HepG2 (cell line): ENCODE results near the gene UBC. TPM values are rescaled to one million over a fixed set of nuclear protein-coding genes. Genes with fewer than 3 reads are reported as not detected.

Experiments used
- ATAD3A ChIP-seq: sonication (generic); formaldehyde crosslinking; IDR thresholded peaks from 2 replicates; pipeline ENCODE4 v1.4.0; 2020; ENCODE audit warnings: missing genetic modification reagents
- FOXM1 ChIP-seq: sonication (generic); formaldehyde crosslinking; IDR thresholded peaks from 2 replicates; pipeline ENCODE4 v1.5.0; 2020; ENCODE audit warnings: missing genetic modification reagents
- IRF2 ChIP-seq: IDR thresholded peaks from 2 replicates; pipeline ENCODE4 v1.6.1; 2018; ENCODE audit warnings: missing genetic modification reagents, missing compliant biosample characterization
- MAZ ChIP-seq, 2 experiments: sonication (generic) in 1 of 2; formaldehyde crosslinking in 1 of 2; IDR thresholded peaks; 2 replicates each; pipeline versions ENCODE4 v1.5.0 to v1.6.1; 2012 to 2020; ENCODE audit warnings: low read depth in 2 of 2, mild to moderate bottlenecking in 2 of 2, borderline replicate concordance in 1 of 2, improper control_type of control experiment in 1 of 2, low read length in 1 of 2, missing genetic modification reagents in 1 of 2, moderate library complexity in 1 of 2
- NAIF1 ChIP-seq: sonication (generic); formaldehyde crosslinking; IDR thresholded peaks from 2 replicates; pipeline ENCODE4 v1.5.0; 2020; ENCODE audit warnings: mild to moderate bottlenecking, missing genetic modification reagents, borderline replicate concordance
- SRSF4 ChIP-seq: fragments of 200-400 bp; formaldehyde crosslinking; IDR thresholded peaks from one replicate; pipeline ENCODE4 v1.6.1; 2018; ENCODE audit warnings: mild to moderate bottlenecking, low read depth, low read length, moderate library complexity; ENCODE audit not compliant: poor library complexity, severe bottlenecking
- SRY ChIP-seq: sonication (generic); formaldehyde crosslinking; IDR thresholded peaks from 2 replicates; pipeline ENCODE4 v1.8.0; 2022; ENCODE audit warnings: mild to moderate bottlenecking, missing genetic modification reagents
- TBX2 ChIP-seq: sonication (generic); formaldehyde crosslinking; IDR thresholded peaks from 2 replicates; pipeline ENCODE4 v1.5.0; 2020; ENCODE audit warnings: missing genetic modification reagents, mild to moderate bottlenecking, borderline replicate concordance
- ZNF124 ChIP-seq: sonication (generic); formaldehyde crosslinking; IDR thresholded peaks from 2 replicates; pipeline ENCODE4 v1.4.0; 2020; ENCODE audit warnings: missing genetic modification reagents
- ZNF224 ChIP-seq: sonication (generic); formaldehyde crosslinking; IDR thresholded peaks from 2 replicates; pipeline ENCODE4 v1.5.0; 2020; ENCODE audit warnings: mild to moderate bottlenecking, missing genetic modification reagents
- ZNF567 ChIP-seq: sonication (generic); formaldehyde crosslinking; IDR thresholded peaks from 2 replicates; pipeline ENCODE4 v1.8.1; 2023; ENCODE audit warnings: mild to moderate bottlenecking, missing genetic modification reagents, borderline replicate concordance
- ZNF589 ChIP-seq: sonication (generic); formaldehyde crosslinking; conservative IDR thresholded peaks from 2 replicates; pipeline ENCODE4 v1.8.0; 2022; ENCODE audit warnings: mild to moderate bottlenecking, moderate library complexity, missing genetic modification reagents
- ZSCAN22 ChIP-seq: sonication (generic); formaldehyde crosslinking; IDR thresholded peaks from 2 replicates; pipeline ENCODE4 v1.4.0; 2020; ENCODE audit warnings: mild to moderate bottlenecking, missing genetic modification reagents
- polyA plus RNA-seq, 8 experiments: library from polyadenylated mRNA; depleted of rRNA in 3 of 8; stranded (reverse) in 7 of 8; unstranded in 1 of 8; fragments of >200 nt; fragmentation: Illumina TruSeq in 4 of 8; extraction: Trizol in 4 of 8; gene quantifications; 2 replicates each; pipeline versions ENCODE4 v1.2.1 to v1.2.3, GENCODE V29; 2011 to 2016; ENCODE audit warnings: low read depth in 4 of 8, missing spikeins in 1 of 8, mixed read lengths in 1 of 8; ENCODE audit not compliant: insufficient read depth in 1 of 8
- total RNA-seq, 5 experiments: library from RNA; depleted of rRNA; stranded (reverse); fragments of >200 nt; fragmentation: Illumina TruSeq; extraction: Trizol; gene quantifications; 2 replicates each; pipeline ENCODE4 v1.2.3, GENCODE V29; 2016; ENCODE audit warnings: low read depth in 1 of 5
- TF ChIP-seq, protein P1 (sequence below): IDR thresholded peaks from 2 replicates; pipeline ENCODE4 v1.6.1; 2018; ENCODE audit warnings: missing genetic modification reagents, mild to moderate bottlenecking, missing compliant biosample characterization
- TF ChIP-seq, protein P2 (sequence below): sonication (generic); formaldehyde crosslinking; IDR thresholded peaks from 2 replicates; pipeline ENCODE4 v1.9.0; 2021; ENCODE audit warnings: missing genetic modification reagents, mild to moderate bottlenecking, borderline replicate concordance
- TF ChIP-seq, protein P3 (sequence below): sonication (generic); formaldehyde crosslinking; conservative IDR thresholded peaks from 2 replicates; pipeline ENCODE4 v1.8.0; 2022; ENCODE audit warnings: missing genetic modification reagents
- TF ChIP-seq, protein P4 (sequence below): sonication (generic); formaldehyde crosslinking; IDR thresholded peaks from 2 replicates; pipeline ENCODE4 v1.4.0; 2020; ENCODE audit warnings: missing genetic modification reagents, mild to moderate bottlenecking, borderline replicate concordance
- TF ChIP-seq, protein P5 (sequence below): sonication (generic); formaldehyde crosslinking; IDR thresholded peaks from 2 replicates; pipeline ENCODE4 v1.4.0; 2020; ENCODE audit warnings: missing genetic modification reagents

UBC gene
- total and polyA plus RNA-seq, 2 of the 13 experiments (the other 11 are each of a cell fraction or from before 2014, with no cell fraction given), result 805 to 1,432 TPM

DNA sequence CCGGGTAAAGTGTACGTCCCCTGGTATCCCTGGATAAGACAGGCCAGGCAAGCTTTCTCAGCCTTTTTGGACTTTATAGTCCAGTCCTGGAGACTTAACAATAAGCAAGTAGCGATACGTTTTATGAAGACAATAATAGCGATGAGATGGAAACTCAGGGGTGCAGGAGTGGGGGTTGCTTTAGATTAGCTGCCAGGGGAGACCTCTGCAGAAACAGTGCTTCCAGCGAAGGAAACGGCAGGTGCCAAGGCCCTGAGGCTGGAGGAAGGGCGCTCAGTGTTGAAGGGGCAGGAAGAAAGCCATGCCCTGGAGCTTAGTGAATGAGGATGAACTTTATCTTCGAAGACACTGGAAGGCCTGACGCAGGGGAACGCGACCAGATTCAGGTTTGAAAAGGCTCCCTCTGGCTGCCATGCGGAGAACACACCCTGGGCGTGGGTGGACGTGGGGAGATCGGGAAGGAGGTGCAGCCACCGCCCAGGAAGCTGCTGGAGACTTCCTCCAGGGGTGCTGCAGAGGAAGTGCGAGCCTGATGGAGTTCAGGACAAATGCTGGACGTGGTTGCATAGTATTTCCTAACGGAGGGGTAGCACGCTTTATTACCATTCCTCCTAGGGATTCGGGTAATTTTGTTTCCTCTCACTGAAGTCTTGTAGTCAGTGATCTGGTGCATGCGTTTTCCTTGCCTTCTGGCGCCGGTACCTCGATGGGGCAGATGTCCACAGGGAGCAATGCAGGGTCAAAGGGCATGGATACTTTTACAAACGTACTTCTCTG is 26.1 kb upstream of the UBC start (continued):
- TF ChIP-seq, protein P1, sequence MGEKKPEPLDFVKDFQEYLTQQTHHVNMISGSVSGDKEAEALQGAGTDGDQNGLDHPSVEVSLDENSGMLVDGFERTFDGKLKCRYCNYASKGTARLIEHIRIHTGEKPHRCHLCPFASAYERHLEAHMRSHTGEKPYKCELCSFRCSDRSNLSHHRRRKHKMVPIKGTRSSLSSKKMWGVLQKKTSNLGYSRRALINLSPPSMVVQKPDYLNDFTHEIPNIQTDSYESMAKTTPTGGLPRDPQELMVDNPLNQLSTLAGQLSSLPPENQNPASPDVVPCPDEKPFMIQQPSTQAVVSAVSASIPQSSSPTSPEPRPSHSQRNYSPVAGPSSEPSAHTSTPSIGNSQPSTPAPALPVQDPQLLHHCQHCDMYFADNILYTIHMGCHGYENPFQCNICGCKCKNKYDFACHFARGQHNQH (CRISPR knock-in tag), result no peak
- no peak for TF ChIP-seq ATAD3A (CRISPR knock-in tag)
- TF ChIP-seq, protein P2, sequence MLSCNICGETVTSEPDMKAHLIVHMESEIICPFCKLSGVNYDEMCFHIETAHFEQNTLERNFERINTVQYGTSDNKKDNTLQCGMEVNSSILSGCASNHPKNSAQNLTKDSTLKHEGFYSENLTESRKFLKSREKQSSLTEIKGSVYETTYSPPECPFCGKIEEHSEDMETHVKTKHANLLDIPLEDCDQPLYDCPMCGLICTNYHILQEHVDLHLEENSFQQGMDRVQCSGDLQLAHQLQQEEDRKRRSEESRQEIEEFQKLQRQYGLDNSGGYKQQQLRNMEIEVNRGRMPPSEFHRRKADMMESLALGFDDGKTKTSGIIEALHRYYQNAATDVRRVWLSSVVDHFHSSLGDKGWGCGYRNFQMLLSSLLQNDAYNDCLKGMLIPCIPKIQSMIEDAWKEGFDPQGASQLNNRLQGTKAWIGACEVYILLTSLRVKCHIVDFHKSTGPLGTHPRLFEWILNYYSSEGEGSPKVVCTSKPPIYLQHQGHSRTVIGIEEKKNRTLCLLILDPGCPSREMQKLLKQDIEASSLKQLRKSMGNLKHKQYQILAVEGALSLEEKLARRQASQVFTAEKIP (CRISPR knock-in tag), result no peak
- no peak for TF ChIP-seq IRF2 (CRISPR knock-in tag)
- 0 out of 2 replicates have a peak, but pooled peaks have one; percentile 79 for TF ChIP-seq ZSCAN22 (CRISPR knock-in tag)
- no peak for TF ChIP-seq ZNF224 (CRISPR knock-in tag)
- TF ChIP-seq ZNF567, result no peak
- TF ChIP-seq, protein P3, sequence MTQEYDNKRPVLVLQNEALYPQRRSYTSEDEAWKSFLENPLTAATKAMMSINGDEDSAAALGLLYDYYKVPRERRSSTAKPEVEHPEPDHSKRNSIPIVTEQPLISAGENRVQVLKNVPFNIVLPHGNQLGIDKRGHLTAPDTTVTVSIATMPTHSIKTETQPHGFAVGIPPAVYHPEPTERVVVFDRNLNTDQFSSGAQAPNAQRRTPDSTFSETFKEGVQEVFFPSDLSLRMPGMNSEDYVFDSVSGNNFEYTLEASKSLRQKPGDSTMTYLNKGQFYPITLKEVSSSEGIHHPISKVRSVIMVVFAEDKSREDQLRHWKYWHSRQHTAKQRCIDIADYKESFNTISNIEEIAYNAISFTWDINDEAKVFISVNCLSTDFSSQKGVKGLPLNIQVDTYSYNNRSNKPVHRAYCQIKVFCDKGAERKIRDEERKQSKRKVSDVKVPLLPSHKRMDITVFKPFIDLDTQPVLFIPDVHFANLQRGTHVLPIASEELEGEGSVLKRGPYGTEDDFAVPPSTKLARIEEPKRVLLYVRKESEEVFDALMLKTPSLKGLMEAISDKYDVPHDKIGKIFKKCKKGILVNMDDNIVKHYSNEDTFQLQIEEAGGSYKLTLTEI (CRISPR knock-in tag), result no peak
- TF ChIP-seq, protein P4, sequence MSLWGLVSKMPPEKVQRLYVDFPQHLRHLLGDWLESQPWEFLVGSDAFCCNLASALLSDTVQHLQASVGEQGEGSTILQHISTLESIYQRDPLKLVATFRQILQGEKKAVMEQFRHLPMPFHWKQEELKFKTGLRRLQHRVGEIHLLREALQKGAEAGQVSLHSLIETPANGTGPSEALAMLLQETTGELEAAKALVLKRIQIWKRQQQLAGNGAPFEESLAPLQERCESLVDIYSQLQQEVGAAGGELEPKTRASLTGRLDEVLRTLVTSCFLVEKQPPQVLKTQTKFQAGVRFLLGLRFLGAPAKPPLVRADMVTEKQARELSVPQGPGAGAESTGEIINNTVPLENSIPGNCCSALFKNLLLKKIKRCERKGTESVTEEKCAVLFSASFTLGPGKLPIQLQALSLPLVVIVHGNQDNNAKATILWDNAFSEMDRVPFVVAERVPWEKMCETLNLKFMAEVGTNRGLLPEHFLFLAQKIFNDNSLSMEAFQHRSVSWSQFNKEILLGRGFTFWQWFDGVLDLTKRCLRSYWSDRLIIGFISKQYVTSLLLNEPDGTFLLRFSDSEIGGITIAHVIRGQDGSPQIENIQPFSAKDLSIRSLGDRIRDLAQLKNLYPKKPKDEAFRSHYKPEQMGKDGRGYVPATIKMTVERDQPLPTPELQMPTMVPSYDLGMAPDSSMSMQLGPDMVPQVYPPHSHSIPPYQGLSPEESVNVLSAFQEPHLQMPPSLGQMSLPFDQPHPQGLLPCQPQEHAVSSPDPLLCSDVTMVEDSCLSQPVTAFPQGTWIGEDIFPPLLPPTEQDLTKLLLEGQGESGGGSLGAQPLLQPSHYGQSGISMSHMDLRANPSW, result no peak
- TF ChIP-seq SRY (CRISPR knock-in tag), result no peak
- TF ChIP-seq NAIF1, result no peak
- peak; percentile 51; the same call in 1 of the 2 replicates for TF ChIP-seq TBX2 (CRISPR knock-in tag)
- TF ChIP-seq ZNF124 (CRISPR knock-in tag), result no peak
- no peak for TF ChIP-seq SRSF4
- TF ChIP-seq, protein P5, sequence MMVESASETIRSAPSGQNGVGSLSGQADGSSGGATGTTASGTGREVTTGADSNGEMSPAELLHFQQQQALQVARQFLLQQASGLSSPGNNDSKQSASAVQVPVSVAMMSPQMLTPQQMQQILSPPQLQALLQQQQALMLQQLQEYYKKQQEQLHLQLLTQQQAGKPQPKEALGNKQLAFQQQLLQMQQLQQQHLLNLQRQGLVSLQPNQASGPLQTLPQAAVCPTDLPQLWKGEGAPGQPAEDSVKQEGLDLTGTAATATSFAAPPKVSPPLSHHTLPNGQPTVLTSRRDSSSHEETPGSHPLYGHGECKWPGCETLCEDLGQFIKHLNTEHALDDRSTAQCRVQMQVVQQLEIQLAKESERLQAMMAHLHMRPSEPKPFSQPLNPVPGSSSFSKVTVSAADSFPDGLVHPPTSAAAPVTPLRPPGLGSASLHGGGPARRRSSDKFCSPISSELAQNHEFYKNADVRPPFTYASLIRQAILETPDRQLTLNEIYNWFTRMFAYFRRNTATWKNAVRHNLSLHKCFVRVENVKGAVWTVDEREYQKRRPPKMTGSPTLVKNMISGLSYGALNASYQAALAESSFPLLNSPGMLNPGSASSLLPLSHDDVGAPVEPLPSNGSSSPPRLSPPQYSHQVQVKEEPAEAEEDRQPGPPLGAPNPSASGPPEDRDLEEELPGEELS (CRISPR knock-in tag), result peak; percentile 27; the same call in 1 of the 2 replicates
- no peak; the same call in 1 of the 2 replicates for TF ChIP-seq ZNF589 (CRISPR knock-in tag)
- no peak for TF ChIP-seq MAZ (IDR thresholded peaks at IDR 0.05; ENCODE audit: borderline replicate concordance, low read depth, low read length)
- peak; percentile 66; the same call in 1 of the 2 replicates for TF ChIP-seq MAZ (CRISPR knock-in tag; IDR thresholded peaks at IDR 0.05; ENCODE audit: low read depth)
- no peak for TF ChIP-seq FOXM1 (CRISPR knock-in tag)
